H1 (cell line): ENCODE data around the gene LRP11. TPM values are rescaled to one million over a fixed set of nuclear protein-coding genes. Genes with fewer than 3 reads are reported as not detected.

Experiments
- GABPA ChIP-seq: IDR thresholded peaks from 2 replicates; pipeline ENCODE4 v1.6.1; 2011; ENCODE audit warnings: mild to moderate bottlenecking, low read length, moderate library complexity, borderline replicate concordance; ENCODE audit not compliant: insufficient read depth
- GTF2F1 ChIP-seq: IDR thresholded peaks from 2 replicates; pipeline ENCODE4 v1.6.1; 2012; ENCODE audit warnings: low read depth, low read length, improper control_type of control experiment, borderline replicate concordance
- MAX ChIP-seq: IDR thresholded peaks from 2 replicates; pipeline ENCODE4 v1.6.1; 2012; ENCODE audit warnings: inconsistent platforms
- ZNF274 ChIP-seq: IDR thresholded peaks from 2 replicates; pipeline ENCODE4 v1.7.0; 2012; ENCODE audit warnings: low read length, borderline replicate concordance; ENCODE audit errors: extremely low read depth
- polyA plus RNA-seq, 7 experiments: library from polyadenylated mRNA; depleted of rRNA in 3 of 7; stranded (reverse) in 5 of 7; unstranded in 2 of 7; fragments of >200 nt in 5 of 7; fragments of 200-250 nt in 2 of 7; gene quantifications; 1 replicate in 5 of 7; 2 replicates in 1 of 7; 4 replicates in 1 of 7; pipeline versions ENCODE4 v1.2.1 to v1.2.3, GENCODE V29; 2011 to 2013; ENCODE audit warnings: missing spikeins in 2 of 7, mixed read lengths in 2 of 7
- total RNA-seq: library from RNA; stranded (reverse); fragmentation: NEBNext Ultra II Directional; extraction: Animal tissue kit (Norgen Biotek cat#: 25700); gene quantifications from 2 replicates; pipeline ENCODE4 v1.2.1, GENCODE V29; 2021

Gene LRP11
- total and polyA plus RNA-seq, 2 of the 8 experiments (the other 6 are each of a cell fraction or from before 2014, with no cell fraction given): 11.0 to 20.0 TPM

- TF ChIP-seq GTF2F1 (no peak), MAX (no peak), GABPA (no peak), ZNF274 (no peak)
These were observed 86.5 kb downstream of the LRP11 start (continued) for GRCh38 chr6:149777624-149778023.
